ENCODE results near the gene UGT1A9. TPM values are rescaled to one million over a fixed set of nuclear protein-coding genes. Genes with fewer than 3 reads are reported as not detected.

Gene UGT1A9
- total and polyA plus RNA-seq, 2 experiments from 2014 or later: not detected

- TF ChIP-seq, protein P1, sequence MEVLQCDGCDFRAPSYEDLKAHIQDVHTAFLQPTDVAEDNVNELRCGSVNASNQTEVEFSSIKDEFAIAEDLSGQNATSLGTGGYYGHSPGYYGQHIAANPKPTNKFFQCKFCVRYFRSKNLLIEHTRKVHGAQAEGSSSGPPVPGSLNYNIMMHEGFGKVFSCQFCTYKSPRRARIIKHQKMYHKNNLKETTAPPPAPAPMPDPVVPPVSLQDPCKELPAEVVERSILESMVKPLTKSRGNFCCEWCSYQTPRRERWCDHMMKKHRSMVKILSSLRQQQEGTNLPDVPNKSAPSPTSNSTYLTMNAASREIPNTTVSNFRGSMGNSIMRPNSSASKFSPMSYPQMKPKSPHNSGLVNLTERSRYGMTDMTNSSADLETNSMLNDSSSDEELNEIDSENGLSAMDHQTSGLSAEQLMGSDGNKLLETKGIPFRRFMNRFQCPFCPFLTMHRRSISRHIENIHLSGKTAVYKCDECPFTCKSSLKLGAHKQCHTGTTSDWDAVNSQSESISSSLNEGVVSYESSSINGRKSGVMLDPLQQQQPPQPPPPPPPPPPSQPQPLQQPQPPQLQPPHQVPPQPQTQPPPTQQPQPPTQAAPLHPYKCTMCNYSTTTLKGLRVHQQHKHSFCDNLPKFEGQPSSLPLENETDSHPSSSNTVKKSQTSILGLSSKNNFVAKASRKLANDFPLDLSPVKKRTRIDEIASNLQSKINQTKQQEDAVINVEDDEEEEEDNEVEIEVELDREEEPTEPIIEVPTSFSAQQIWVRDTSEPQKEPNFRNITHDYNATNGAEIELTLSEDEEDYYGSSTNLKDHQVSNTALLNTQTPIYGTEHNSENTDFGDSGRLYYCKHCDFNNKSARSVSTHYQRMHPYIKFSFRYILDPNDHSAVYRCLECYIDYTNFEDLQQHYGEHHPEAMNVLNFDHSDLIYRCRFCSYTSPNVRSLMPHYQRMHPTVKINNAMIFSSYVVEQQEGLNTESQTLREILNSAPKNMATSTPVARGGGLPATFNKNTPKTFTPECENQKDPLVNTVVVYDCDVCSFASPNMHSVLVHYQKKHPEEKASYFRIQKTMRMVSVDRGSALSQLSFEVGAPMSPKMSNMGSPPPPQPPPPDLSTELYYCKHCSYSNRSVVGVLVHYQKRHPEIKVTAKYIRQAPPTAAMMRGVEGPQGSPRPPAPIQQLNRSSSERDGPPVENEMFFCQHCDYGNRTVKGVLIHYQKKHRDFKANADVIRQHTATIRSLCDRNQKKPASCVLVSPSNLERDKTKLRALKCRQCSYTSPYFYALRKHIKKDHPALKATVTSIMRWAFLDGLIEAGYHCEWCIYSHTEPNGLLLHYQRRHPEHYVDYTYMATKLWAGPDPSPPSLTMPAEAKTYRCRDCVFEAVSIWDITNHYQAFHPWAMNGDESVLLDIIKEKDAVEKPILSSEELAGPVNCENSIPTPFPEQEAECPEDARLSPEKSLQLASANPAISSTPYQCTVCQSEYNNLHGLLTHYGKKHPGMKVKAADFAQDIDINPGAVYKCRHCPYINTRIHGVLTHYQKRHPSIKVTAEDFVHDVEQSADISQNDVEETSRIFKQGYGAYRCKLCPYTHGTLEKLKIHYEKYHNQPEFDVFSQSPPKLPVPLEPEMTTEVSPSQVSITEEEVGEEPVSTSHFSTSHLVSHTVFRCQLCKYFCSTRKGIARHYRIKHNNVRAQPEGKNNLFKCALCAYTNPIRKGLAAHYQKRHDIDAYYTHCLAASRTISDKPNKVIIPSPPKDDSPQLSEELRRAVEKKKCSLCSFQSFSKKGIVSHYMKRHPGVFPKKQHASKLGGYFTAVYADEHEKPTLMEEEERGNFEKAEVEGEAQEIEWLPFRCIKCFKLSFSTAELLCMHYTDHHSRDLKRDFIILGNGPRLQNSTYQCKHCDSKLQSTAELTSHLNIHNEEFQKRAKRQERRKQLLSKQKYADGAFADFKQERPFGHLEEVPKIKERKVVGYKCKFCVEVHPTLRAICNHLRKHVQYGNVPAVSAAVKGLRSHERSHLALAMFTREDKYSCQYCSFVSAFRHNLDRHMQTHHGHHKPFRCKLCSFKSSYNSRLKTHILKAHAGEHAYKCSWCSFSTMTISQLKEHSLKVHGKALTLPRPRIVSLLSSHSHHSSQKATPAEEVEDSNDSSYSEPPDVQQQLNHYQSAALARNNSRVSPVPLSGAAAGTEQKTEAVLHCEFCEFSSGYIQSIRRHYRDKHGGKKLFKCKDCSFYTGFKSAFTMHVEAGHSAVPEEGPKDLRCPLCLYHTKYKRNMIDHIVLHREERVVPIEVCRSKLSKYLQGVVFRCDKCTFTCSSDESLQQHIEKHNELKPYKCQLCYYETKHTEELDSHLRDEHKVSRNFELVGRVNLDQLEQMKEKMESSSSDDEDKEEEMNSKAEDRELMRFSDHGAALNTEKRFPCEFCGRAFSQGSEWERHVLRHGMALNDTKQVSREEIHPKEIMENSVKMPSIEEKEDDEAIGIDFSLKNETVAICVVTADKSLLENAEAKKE (CRISPR knock-in tag; IDR thresholded peaks at IDR 0.05): no peak
Observed at GRCh38 chr2:233681521-233682099, 9.9 kb downstream of the UGT1A9 start, which contains the start of gene UGT1A7 (continued).

DNA sequence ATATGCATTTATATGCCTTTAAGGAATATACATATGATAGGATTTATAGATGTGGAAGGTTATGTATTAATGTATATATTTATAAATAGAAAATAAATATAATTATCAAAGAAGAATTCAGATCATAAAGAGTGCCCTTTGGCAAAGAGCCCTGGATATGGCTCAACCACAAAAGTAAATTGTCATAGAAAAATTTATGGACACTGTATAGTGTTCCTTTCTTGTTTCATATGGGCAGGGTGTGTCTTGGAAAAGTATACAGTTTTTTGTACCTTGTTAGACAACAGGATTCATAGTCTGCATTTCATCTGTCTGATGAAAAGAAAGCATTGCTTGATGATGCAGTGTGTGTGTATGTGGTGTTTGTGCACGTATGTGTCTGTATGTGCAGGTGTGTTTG is 12.9 kb downstream of the UGT1A9 start:
- H3K9me2 ChIP-seq (ENCODE audit: insufficient read depth): no peaks in the 10 kb centered on the region
- H3K36me3 ChIP-seq (ENCODE audit: insufficient read depth): no peaks in the 10 kb centered on the region
- Mint-ChIP-seq H3K27me3 (ENCODE audit: insufficient read depth, low read depth, poor library complexity) (peaks cover 4% of the 10 kb centered on the region), H3K36me3 (ENCODE audit: low read depth) (no peaks in the 10 kb centered on the region; the same call in 2 of the 3 replicates), H3K4me3 (no peak overlapping the region), H3K27ac (no peak overlapping the region), H3K9me3 (no peaks in the 10 kb centered on the region), H3K4me1 (peaks cover 7% of the 10 kb centered on the region; the same call in 1 of the 3 replicates)
- H3K27ac ChIP-seq (ENCODE audit: low read depth): no peak overlapping the region
- no peaks in the 10 kb centered on the region; the same call in 1 of the 2 replicates for H4K20me1 ChIP-seq (replicated peaks; ENCODE audit: insufficient read depth)
- H3F3A ChIP-seq (replicated peaks; ENCODE audit: low read depth): no peaks in the 10 kb centered on the region
- H3K4me3 ChIP-seq: no peak overlapping the region
- no peaks in the 10 kb centered on the region for H3K27me3 ChIP-seq (ENCODE audit: insufficient read depth)
- H3K79me2 ChIP-seq (replicated peaks; ENCODE audit: insufficient read depth): no peaks in the 10 kb centered on the region
- no peak overlapping the region for H3K4me2 ChIP-seq
- ATAC-seq: no peak
- H3K4me1 ChIP-seq (ENCODE audit: insufficient read depth): no peaks in the 10 kb centered on the region
- no peak for DNase-seq (ENCODE audit: low spot score)
- H2AFZ ChIP-seq: no peak overlapping the region
- TF ChIP-seq, protein P1 (CRISPR knock-in tag; IDR thresholded peaks at IDR 0.05): no peak
- TF ChIP-seq, protein P2, sequence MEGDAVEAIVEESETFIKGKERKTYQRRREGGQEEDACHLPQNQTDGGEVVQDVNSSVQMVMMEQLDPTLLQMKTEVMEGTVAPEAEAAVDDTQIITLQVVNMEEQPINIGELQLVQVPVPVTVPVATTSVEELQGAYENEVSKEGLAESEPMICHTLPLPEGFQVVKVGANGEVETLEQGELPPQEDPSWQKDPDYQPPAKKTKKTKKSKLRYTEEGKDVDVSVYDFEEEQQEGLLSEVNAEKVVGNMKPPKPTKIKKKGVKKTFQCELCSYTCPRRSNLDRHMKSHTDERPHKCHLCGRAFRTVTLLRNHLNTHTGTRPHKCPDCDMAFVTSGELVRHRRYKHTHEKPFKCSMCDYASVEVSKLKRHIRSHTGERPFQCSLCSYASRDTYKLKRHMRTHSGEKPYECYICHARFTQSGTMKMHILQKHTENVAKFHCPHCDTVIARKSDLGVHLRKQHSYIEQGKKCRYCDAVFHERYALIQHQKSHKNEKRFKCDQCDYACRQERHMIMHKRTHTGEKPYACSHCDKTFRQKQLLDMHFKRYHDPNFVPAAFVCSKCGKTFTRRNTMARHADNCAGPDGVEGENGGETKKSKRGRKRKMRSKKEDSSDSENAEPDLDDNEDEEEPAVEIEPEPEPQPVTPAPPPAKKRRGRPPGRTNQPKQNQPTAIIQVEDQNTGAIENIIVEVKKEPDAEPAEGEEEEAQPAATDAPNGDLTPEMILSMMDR (conservative IDR thresholded peaks at IDR 0.05; ENCODE audit: low read depth in 2 of 2): no peak
- TF ChIP-seq JUNB (IDR thresholded peaks at IDR 0.05; ENCODE audit: unreplicated experiment) (no peak), ZNF331 (CRISPR knock-in tag; IDR thresholded peaks at IDR 0.05; ENCODE audit: low read depth) (no peak)

Measured in GM23338 (cell line).